Cardiac fibroblast (primary cell): ENCODE data around the gene CPTP.

Experiments used
- DNase-seq, 2 donors: peaks; one replicate each; pipeline versions ENCODE4 v3.0.0 to v3.0.0-alpha.2; 2010; ENCODE audit warnings: low read depth in 2 of 2
- H3K4me3 ChIP-seq, 2 donors: replicated peaks in 1 of 2; 1 replicate in 1 of 2; 2 replicates in 1 of 2; pipeline ENCODE4 v1.5.1; 2011; ENCODE audit warnings: low read depth in 2 of 2, low read length in 2 of 2, mild to moderate bottlenecking in 2 of 2, moderate library complexity in 1 of 2
- CTCF ChIP-seq: IDR thresholded peaks from one replicate; pipeline ENCODE4 v1.5.1; 2011; ENCODE audit warnings: low read depth, mild to moderate bottlenecking, low read length, inconsistent platforms

Gene CPTP

GRCh38 chr1:1292851-1293250 lies 31.8 kb upstream of the CPTP start:
- H3K4me3 ChIP-seq: no peak overlapping the region
- TF ChIP-seq CTCF: no peak
- DNase-seq: no peak

GRCh38 chr1:1293263-1294249 lies 31.0 kb upstream of the CPTP start:
- no peak for DNase-seq
- no peak for TF ChIP-seq CTCF
- H3K4me3 ChIP-seq: no peak overlapping the region

DNA sequence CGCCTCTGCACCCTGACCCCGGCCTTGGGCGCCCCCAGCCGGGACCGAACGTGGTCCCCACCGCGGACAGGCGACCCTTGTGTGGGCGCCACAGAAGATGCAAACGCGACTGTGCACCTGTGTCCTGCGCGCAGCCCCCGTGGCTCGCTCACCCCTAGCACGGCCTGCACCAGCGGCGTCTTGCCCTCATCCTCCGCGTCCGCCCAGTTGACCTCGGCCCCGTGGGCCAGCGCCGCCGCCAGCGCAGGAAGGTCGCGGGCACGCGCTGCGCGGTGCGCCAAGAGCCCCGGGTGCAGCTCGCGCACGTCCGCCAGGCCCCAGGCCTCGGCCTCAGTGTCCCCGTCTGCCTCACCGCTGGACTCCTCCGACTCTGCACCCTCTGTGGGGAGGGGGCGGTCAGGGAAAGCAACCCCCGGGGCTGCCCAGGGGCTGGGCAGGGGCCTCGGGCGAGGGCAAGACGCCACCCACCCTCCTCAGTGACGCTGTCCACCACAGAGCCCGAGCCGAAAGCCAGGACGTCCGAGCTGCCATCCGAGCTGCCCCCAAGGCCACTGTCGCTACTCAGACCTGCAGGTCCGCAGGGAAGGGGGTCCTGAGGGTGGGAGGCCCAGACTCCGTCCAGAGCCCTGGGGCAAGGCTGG lies 30.2 kb upstream of the CPTP start:
- H3K4me3 ChIP-seq: no peak overlapping the region
- DNase-seq: no peak
- TF ChIP-seq CTCF: no peak

- no peak for DNase-seq
- H3K4me3 ChIP-seq: no peak overlapping the region
- TF ChIP-seq CTCF: no peak
These were observed 29.3 kb upstream of the CPTP start for GRCh38 chr1:1295154-1295923.

GRCh38 chr1:1296070-1297061 lies 28.2 kb upstream of the CPTP start:
- no peak for DNase-seq
- no peak for TF ChIP-seq CTCF

More at GRCh38 chr1:1296070-1297061, 28.2 kb upstream of the CPTP start:
- H3K4me3 ChIP-seq: no peak overlapping the region
